ENCODE results near the gene XPC. TPM values are rescaled to one million over a fixed set of nuclear protein-coding genes. Genes with fewer than 3 reads are reported as not detected.
"Not testable (repeated sequence)": the region's sequence is repeated elsewhere in the genome, so short reads cannot be mapped to it uniquely, and the experiment has no call there.

The XPC gene
- total RNA-seq, 1 donor: 54.4 TPM

GRCh38 chr3:14124223-14124614 is 54.2 kb downstream of the XPC start:
- peak; percentile 43 for DNase-seq (ENCODE audit: low read depth)
- TF ChIP-seq CTCF (IDR thresholded peaks at IDR 0.05; ENCODE audit: insufficient read depth, low read depth, low read length): no peak
- H3K4me3 ChIP-seq (ENCODE audit: low read depth, low read length): peak overlapping the region; percentile 97

GRCh38 chr3:14123308-14124222 is 54.8 kb downstream of the XPC start:
- no peak for DNase-seq (ENCODE audit: low read depth)
- H3K4me3 ChIP-seq (ENCODE audit: low read depth, low read length): peak overlapping the region; percentile 97
- no peak for TF ChIP-seq CTCF (IDR thresholded peaks at IDR 0.05; ENCODE audit: insufficient read depth, low read depth, low read length)

- TF ChIP-seq CTCF (IDR thresholded peaks at IDR 0.05; ENCODE audit: insufficient read depth, low read depth, low read length): no peak
- no peak for DNase-seq (ENCODE audit: low read depth)
- H3K4me3 ChIP-seq (ENCODE audit: low read depth, low read length): no peak overlapping the region
Measured at GRCh38 chr3:14122301-14122700, 56.1 kb downstream of the XPC start.

- H3K4me3 ChIP-seq (ENCODE audit: low read depth, low read length): no peak overlapping the region
- no peak for DNase-seq (ENCODE audit: low read depth)
- no peak for TF ChIP-seq CTCF (IDR thresholded peaks at IDR 0.05; ENCODE audit: insufficient read depth, low read depth, low read length)
Measured at GRCh38 chr3:14121859-14122258, 56.5 kb downstream of the XPC start.

- DNase-seq (ENCODE audit: low read depth); H3K4me3 ChIP-seq (ENCODE audit: low read depth, low read length): not testable (repeated sequence)
Measured at GRCh38 chr3:14120921-14121448, 57.4 kb downstream of the XPC start.

GRCh38 chr3:14120111-14120920 is 58.1 kb downstream of the XPC start:
- DNase-seq (ENCODE audit: low read depth): no peak
- H3K4me3 ChIP-seq (ENCODE audit: low read depth, low read length): no peak overlapping the region
- TF ChIP-seq CTCF (IDR thresholded peaks at IDR 0.05; ENCODE audit: insufficient read depth, low read depth, low read length): no peak

GRCh38 chr3:14119651-14120050 is 58.8 kb downstream of the XPC start:
- no peak for DNase-seq (ENCODE audit: low read depth)
- TF ChIP-seq CTCF (IDR thresholded peaks at IDR 0.05; ENCODE audit: insufficient read depth, low read depth, low read length): no peak

More at GRCh38 chr3:14119651-14120050, 58.8 kb downstream of the XPC start:
- no peak overlapping the region for H3K4me3 ChIP-seq (ENCODE audit: low read depth, low read length)
